NCI-H524 treated with DMSO at 0.1 percent for 48 hours (cell line): ENCODE results near the gene CDH8.

Experiments
- DNase-seq: peaks from one replicate; lab custom pipeline; 2025; lab: John Stamatoyannopoulos, UW

Gene CDH8, protein sequence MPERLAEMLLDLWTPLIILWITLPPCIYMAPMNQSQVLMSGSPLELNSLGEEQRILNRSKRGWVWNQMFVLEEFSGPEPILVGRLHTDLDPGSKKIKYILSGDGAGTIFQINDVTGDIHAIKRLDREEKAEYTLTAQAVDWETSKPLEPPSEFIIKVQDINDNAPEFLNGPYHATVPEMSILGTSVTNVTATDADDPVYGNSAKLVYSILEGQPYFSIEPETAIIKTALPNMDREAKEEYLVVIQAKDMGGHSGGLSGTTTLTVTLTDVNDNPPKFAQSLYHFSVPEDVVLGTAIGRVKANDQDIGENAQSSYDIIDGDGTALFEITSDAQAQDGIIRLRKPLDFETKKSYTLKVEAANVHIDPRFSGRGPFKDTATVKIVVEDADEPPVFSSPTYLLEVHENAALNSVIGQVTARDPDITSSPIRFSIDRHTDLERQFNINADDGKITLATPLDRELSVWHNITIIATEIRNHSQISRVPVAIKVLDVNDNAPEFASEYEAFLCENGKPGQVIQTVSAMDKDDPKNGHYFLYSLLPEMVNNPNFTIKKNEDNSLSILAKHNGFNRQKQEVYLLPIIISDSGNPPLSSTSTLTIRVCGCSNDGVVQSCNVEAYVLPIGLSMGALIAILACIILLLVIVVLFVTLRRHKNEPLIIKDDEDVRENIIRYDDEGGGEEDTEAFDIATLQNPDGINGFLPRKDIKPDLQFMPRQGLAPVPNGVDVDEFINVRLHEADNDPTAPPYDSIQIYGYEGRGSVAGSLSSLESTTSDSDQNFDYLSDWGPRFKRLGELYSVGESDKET

DNA sequence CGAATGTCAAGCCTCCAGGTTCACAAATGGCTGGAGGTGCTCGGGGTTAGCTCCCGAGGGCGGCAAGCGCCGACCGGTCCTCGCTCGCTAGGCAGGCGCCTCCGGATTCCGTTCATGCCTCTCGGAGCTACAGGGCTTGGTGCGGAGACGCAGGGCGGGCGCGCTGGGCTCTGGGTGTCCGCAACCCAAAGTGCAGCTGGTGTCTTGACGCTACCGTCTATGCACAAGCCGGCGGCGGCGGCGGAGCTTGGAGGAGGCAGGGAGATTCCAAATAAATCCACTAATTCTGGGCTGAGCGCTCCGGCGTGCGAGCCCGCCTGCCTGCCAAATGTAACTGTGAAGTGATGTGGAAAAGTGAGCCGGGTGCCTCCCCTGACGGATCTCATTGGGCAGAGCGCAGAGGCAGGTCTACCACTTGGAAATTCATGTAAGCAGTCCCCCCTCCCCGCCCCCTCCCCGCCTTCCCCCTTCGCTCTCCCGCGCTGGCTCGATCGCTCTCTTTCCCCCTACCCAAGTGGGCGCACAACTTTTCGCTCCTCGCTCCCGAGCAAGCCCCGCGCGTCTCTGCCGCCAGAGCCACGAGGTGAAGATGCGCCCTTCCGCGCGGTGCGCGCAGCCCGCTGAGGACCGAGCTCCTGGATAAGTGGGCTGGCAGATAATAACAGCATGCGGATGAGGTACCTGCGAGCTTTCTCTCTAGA, at the start of gene CDH8:
CDH8 (minus strand) TSS at position 338 of the 701 bp plus-strand sequence. CDS start 15,035 bp downstream, outside the sequence.
- no peak for DNase-seq

DNA sequence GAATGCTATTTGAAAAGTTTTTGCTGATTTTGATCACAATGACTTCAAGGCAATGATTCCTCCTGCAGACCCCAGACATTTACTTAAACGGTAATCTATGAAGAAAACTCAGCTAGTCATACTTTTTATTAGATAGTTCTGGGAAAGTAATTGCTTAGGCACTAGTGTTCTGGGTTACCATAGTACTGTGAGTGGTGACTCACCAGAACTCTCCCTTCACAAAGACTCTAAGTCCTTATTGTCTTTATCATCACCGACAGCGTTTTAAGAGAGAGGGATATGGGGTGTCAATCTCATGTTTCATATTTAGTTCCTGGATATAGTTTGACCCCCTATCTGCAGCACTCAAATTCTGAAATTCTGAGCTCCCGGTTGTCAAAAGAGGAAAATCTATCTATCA, 43.0 kb upstream of the CDH8 start:
- DNase-seq = no peak

DNA sequence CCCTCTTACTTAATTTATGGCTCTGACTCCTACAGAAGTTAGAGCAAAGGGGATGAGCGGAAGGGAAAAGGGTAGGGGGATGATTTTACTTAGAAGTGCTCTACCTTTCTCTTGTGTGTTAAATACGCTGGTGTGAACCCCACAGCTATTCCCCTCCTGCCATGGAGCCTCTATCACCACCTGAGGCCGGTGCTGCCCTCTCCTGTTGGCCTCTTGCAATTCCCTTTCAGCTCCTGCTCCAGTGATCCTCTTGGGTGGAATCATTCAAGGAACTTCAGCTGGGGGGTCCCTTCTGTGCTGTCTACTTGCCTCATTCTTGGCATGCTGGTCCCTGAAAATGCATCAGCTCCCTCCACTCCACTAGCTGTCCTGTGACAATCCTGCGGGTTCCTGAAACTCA, 41.8 kb upstream of the CDH8 start:
- DNase-seq = no peak

GRCh38 chr16:62076886-62077285, 40.6 kb upstream of the CDH8 start:
- DNase-seq = no peak

- no peak for DNase-seq
Measured at GRCh38 chr16:62068747-62069146, 32.5 kb upstream of the CDH8 start.

GRCh38 chr16:62067981-62068380, 31.7 kb upstream of the CDH8 start:
- DNase-seq = no peak

DNA sequence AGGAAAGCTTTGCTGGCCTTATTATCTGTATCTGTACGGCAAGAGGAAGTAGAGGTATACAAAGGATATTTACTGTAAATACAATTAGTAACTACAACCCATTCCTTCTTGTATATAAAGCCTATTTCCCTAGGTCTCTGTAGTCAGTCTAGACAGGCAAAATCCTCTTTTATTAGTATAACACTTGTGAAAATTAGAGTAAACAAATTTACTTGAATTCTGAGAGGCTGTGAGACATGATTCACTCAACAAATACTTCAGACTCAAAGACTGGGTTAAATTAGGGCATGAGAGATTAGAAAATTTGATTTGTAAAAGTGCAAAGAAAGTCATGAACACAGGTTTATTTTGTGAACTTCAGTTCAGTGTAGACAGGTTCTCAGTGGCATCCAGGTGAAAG, 30.9 kb upstream of the CDH8 start:
- DNase-seq = no peak

DNA sequence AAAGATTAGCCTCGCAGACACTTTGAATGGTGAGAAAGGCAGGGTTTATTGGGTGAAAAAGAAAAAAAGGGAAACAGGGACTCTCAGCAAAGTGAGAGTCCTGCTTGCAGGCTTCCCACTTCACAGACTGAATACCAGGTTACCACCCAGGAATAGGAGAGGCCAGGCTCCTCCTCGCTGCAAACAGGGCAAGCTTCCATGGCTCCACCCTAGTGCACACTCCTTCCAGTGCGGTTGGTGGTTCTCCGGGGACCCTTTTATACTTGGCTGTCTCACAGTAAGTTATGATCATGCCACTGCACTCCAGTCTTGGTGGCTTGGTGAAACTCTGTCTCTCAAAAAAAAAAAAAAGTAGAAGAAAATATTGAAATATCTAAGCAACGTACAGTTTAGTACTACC, 30.5 kb upstream of the CDH8 start:
- no peak for DNase-seq

DNA sequence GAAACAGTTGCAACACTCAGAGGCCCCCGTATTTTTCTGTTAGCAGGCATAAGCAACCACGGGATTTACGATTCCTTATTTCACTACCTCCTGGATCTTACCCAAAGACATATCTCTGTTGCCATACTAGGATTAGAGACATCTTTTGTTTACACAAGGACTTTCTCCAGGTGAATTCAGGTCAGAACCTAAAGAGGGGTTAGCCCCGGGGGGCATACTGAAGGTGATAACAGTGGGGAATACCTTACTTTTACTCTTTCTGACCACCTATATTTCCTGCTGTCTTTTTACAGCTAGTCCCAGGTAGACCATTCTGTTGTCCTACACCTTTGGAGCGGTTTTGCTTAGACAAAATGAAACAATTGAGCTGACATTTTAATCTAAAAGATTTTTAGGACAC, 27.9 kb upstream of the CDH8 start:
- DNase-seq = no peak

DNA sequence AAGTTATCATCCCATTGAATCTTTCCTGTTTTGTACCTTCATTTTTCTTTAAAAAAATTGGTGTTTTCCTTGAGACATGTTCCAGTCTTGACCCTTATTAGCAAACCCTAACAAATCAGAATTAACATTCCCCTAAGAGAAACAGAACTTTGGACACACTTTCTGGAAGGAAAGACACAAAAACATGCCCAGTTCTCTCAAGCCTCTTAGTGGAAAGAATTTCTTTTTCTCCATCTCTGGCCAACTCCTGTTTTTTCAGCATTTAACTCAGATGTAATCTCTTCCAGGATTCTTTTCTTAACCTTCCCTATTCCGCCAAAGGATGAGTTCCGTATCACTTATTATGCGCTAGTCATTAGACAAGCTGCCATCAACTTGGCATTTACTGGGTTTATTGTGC, 23.9 kb upstream of the CDH8 start:
- no peak for DNase-seq

GRCh38 chr16:62059527-62059926, 23.3 kb upstream of the CDH8 start:
- DNase-seq = no peak

DNA sequence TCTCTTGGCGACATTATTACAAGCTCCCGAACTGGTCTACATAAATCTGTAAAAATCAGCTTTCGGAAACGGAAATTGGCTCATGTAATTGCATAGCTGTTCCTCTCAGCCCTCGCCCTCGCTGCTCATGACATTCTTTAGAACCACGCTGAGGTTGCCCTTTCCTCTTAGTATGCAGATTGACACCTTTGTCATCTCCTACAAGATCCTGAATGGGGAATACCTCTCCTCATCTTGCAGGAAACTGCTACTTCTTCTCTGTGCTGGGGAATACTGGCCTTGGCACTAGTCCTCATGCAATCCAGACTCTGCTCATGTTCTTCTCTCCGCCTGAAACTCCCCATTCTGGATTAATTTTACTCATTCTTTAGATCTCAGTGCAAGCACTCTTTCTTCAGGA, 22.2 kb upstream of the CDH8 start:
- DNase-seq = no peak

GRCh38 chr16:62051942-62052341, 15.7 kb upstream of the CDH8 start:
- DNase-seq = no peak

DNA sequence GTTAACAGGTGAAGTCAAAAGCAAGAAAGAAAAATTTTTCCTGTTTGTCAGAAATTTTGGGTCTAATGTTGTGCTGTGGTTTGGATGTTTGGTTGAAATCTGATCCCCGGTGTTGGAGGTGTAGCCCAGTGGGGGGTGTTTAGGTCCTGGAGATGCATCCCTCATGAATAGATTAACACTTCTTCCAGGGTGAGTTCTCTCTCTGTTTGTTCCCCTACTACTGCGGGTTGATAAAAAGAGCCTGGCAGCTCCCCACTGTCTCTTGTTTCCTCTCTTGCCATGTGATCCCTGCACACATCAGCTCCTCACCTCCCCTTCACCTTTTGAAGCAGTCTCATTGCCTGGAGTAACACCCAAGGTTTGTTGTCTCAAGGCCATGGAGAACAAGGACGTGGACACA, 14.6 kb upstream of the CDH8 start:
- DNase-seq = no peak

DNA sequence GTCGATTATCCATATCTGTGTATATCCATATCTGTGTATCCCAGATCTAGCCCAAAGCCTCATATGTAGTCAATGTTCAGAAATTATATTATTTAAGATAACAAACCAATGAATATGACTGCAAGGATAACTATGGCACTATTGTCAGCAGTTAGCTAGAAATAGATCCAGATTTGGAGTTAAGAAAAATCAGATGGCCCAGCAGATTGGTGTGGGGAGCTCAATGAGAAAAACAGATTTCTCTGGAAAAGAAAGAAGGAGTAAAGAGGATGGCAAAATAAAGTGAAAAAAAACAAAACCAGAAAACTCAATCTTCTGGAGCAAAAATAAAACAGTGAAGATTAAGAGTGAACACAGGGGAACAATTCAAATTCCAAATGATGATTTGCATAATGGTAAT, 10.6 kb upstream of the CDH8 start:
- DNase-seq = no peak

- DNase-seq = no peak
Measured at GRCh38 chr16:62041401-62041800, 5.2 kb upstream of the CDH8 start.

DNA sequence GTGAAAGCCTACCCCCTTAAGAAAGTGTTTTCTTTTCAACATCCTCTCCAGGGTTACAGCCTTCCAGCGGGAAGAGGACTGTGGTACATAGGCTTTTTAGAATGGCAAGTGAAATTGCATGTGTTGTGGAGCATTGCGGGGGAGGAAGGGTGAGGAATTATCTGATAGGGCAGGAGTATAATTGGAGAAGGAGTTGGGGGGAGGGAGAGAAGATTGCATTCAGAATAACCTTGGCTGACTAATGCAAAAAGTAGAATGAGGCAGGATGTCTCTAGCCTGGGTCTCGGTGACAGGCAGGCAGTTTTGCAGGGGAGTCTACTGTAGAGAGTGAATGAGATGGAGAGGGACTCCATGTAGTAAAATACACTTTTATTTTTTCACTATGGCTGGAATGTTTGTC, 2.4 kb upstream of the CDH8 start:
- no peak for DNase-seq

- no peak for DNase-seq
Measured at GRCh38 chr16:62038225-62038624, 2.0 kb upstream of the CDH8 start.

GRCh38 chr16:62036802-62037135, 531 bp upstream of the CDH8 start:
- DNase-seq = no peak

DNA sequence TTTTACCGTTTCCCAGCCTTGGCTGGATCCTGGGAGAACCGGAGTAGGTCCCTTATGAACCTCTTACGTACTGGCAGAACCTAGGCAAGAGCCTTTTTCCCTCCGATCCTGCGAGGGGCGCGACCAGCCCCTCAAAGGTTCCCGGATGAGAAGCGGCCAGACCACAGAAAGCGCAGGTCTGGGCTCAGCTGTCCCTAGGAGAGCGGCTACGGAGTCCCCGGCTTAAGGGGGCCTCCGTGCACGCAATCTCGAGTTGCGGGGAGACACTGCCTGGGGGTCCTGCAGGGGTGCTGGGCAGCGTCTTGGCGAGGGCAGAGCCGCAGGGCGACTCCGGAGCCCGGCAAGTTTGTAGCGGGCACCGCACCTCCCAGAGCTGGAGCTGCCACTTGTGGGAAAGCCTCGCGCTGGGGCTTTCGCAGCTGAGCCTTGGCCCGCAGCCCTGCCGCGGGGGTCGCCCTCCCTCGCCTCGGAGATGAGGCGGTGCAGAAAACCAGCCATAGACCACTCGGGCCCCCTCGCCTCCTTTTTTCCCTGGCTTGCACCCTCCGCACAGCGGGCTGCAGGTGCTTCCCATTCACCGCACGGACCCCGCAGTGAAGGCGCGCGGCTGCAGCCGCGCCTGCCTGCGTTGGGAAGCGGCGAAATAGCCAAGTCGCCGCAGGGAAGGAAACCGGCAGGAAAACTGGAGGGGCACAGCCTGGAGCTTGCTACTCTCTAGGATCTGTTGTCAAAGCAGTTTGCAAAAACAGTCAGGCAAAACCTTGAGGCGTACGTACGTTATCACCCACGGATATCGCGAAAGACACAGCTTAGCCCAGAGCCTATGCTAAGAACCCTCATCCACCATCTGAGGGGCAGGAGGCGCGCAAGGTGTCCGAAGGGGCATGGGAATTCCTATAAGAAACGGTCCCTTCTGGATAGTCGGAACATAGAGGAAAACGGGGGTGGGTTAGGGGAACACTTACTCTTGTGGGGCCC, 834 bp downstream of the CDH8 start:
- no peak for DNase-seq

- DNase-seq = no peak
Measured at GRCh38 chr16:62034231-62035114, 1.8 kb downstream of the CDH8 start.
